ENCODE measurements around the gene OSBPL10. TPM values are rescaled to one million over a fixed set of nuclear protein-coding genes. Genes with fewer than 3 reads are reported as not detected.
A peak's percentile ranks its signal among the peaks of the same experiment; 100 is the strongest.

The OSBPL10 gene
- total and polyA plus RNA-seq, 2 donors (not counting 1 experiment from before 2014, with no cell fraction given) = 7.1 to 7.5 TPM

- no peak overlapping the region for H2AFZ ChIP-seq (ENCODE audit: low read length)
- H3K4me2 ChIP-seq (ENCODE audit: extremely low read depth, insufficient read depth, low read length) = no peak overlapping the region
- no peak overlapping the region for H3K27ac ChIP-seq (ENCODE audit: insufficient read depth, low read length)
- H3K4me3 ChIP-seq (replicated peaks in 1 of 4; ENCODE audit: control extremely low read depth in 1 of 4, insufficient read depth in 1 of 4, low read depth in 3 of 4, low read length in 4 of 4) = no peak overlapping the region
- TF ChIP-seq EZH2 (IDR thresholded peaks at IDR 0.05; ENCODE audit: low read length, missing control alignments) = no peak
- TF ChIP-seq, protein P1, sequence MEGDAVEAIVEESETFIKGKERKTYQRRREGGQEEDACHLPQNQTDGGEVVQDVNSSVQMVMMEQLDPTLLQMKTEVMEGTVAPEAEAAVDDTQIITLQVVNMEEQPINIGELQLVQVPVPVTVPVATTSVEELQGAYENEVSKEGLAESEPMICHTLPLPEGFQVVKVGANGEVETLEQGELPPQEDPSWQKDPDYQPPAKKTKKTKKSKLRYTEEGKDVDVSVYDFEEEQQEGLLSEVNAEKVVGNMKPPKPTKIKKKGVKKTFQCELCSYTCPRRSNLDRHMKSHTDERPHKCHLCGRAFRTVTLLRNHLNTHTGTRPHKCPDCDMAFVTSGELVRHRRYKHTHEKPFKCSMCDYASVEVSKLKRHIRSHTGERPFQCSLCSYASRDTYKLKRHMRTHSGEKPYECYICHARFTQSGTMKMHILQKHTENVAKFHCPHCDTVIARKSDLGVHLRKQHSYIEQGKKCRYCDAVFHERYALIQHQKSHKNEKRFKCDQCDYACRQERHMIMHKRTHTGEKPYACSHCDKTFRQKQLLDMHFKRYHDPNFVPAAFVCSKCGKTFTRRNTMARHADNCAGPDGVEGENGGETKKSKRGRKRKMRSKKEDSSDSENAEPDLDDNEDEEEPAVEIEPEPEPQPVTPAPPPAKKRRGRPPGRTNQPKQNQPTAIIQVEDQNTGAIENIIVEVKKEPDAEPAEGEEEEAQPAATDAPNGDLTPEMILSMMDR (conservative IDR thresholded peaks at IDR 0.05 in 1 of 2, IDR thresholded peaks at IDR 0.05 in 1 of 2; ENCODE audit: low read depth in 1 of 2, low read length in 2 of 2) = no peak
- no peaks in the 10 kb centered on the region for H3K9me3 ChIP-seq (ENCODE audit: control insufficient read depth, insufficient read depth, low read depth, low read length)
- no peaks in the 10 kb centered on the region for H3K79me2 ChIP-seq (ENCODE audit: control insufficient read depth, insufficient read depth, low read length)
- DNase-seq (ENCODE audit: low read depth in 2 of 2) = no peak
- H3K4me1 ChIP-seq (ENCODE audit: control insufficient read depth, extremely low read depth, insufficient read depth, low read length) = no peaks in the 10 kb centered on the region
- peaks cover 3% of the 10 kb centered on the region for H3K36me3 ChIP-seq (ENCODE audit: control insufficient read depth, insufficient read depth, low read length)
- no peaks in the 10 kb centered on the region for H4K20me1 ChIP-seq (ENCODE audit: control insufficient read depth, extremely low read depth, insufficient read depth, low read length)
- H3K9ac ChIP-seq (ENCODE audit: insufficient read depth, low read length) = no peak overlapping the region
- no peaks in the 10 kb centered on the region for H3K27me3 ChIP-seq (ENCODE audit: control insufficient read depth, insufficient read depth, low read length)
These were observed 358.3 kb downstream of the OSBPL10 start for GRCh38 chr3:31622636-31623288.

GRCh38 chr3:31621314-31621713 lies 359.7 kb downstream of the OSBPL10 start:
- Histone ChIP-seq H3K4me2 (ENCODE audit: extremely low read depth, insufficient read depth, low read length) (no peak overlapping the region), H4K20me1 (ENCODE audit: control insufficient read depth, extremely low read depth, insufficient read depth, low read length) (no peaks in the 10 kb centered on the region), H3K36me3 (ENCODE audit: control insufficient read depth, insufficient read depth, low read length) (peaks cover 3% of the 10 kb centered on the region), H3K9ac (ENCODE audit: insufficient read depth, low read length) (no peak overlapping the region), H3K9me3 (ENCODE audit: control insufficient read depth, insufficient read depth, low read depth, low read length) (no peaks in the 10 kb centered on the region), H2AFZ (ENCODE audit: low read length) (no peak overlapping the region), H3K79me2 (ENCODE audit: control insufficient read depth, insufficient read depth, low read length) (no peaks in the 10 kb centered on the region), H3K27ac (ENCODE audit: insufficient read depth, low read length) (no peak overlapping the region), H3K4me1 (ENCODE audit: control insufficient read depth, extremely low read depth, insufficient read depth, low read length) (no peaks in the 10 kb centered on the region), H3K27me3 (ENCODE audit: control insufficient read depth, insufficient read depth, low read length) (no peaks in the 10 kb centered on the region), H3K4me3 (replicated peaks in 1 of 4; ENCODE audit: control extremely low read depth in 1 of 4, insufficient read depth in 1 of 4, low read depth in 3 of 4, low read length in 4 of 4) (no peak overlapping the region)
- DNase-seq (ENCODE audit: low read depth in 2 of 2) = peak in 1 of 2 donors; percentile 61
- TF ChIP-seq, protein P1 (conservative IDR thresholded peaks at IDR 0.05 in 1 of 2, IDR thresholded peaks at IDR 0.05 in 1 of 2; ENCODE audit: low read depth in 1 of 2, low read length in 2 of 2) = no peak
- TF ChIP-seq EZH2 (IDR thresholded peaks at IDR 0.05; ENCODE audit: low read length, missing control alignments) = no peak

DNA sequence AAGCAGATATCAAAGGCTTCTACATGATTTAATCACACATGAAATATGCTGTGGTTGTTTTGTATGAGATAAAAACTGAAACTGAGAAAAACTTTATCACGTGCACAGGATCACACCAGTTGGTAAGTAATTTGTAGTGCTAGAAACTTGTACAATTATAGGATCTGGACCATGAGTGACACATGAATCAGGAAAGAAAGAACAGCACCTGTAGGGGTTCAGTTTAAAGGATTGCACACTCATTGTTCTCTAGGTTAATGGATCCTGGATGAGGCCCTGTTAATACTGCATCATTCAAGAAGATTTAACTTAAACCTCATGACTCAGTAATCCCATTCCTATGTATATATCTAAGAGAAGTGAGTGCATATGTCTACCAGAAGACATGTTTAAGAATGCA lies 360.4 kb downstream of the OSBPL10 start:
- no peak overlapping the region for H3K4me2 ChIP-seq (ENCODE audit: extremely low read depth, insufficient read depth, low read length)

More for the DNA sequence above, 360.4 kb downstream of the OSBPL10 start:
- Histone ChIP-seq H3K4me1 (ENCODE audit: control insufficient read depth, extremely low read depth, insufficient read depth, low read length) (no peaks in the 10 kb centered on the region), H4K20me1 (ENCODE audit: control insufficient read depth, extremely low read depth, insufficient read depth, low read length) (no peaks in the 10 kb centered on the region), H3K4me3 (replicated peaks in 1 of 4; ENCODE audit: control extremely low read depth in 1 of 4, insufficient read depth in 1 of 4, low read depth in 3 of 4, low read length in 4 of 4) (no peak overlapping the region), H3K9ac (ENCODE audit: insufficient read depth, low read length) (no peak overlapping the region), H3K9me3 (ENCODE audit: control insufficient read depth, insufficient read depth, low read depth, low read length) (no peaks in the 10 kb centered on the region), H3K27me3 (ENCODE audit: control insufficient read depth, insufficient read depth, low read length) (no peaks in the 10 kb centered on the region), H2AFZ (ENCODE audit: low read length) (no peak overlapping the region), H3K79me2 (ENCODE audit: control insufficient read depth, insufficient read depth, low read length) (no peaks in the 10 kb centered on the region), H3K27ac (ENCODE audit: insufficient read depth, low read length) (no peak overlapping the region), H3K36me3 (ENCODE audit: control insufficient read depth, insufficient read depth, low read length) (peaks cover 3% of the 10 kb centered on the region)
- no peak for TF ChIP-seq EZH2 (IDR thresholded peaks at IDR 0.05; ENCODE audit: low read length, missing control alignments)
- TF ChIP-seq, protein P1 (conservative IDR thresholded peaks at IDR 0.05 in 1 of 2, IDR thresholded peaks at IDR 0.05 in 1 of 2; ENCODE audit: low read depth in 1 of 2, low read length in 2 of 2) = no peak
- DNase-seq (ENCODE audit: low read depth in 2 of 2) = peak in 1 of 2 donors; percentile 6

Data from fibroblast of lung (primary cell).